HG03558 (cell line): ENCODE data around the gene AMBP.
"Not testable (repeated sequence)": the region's sequence is repeated elsewhere in the genome, so short reads cannot be mapped to it uniquely, and the experiment has no call there.

ENCODE experiments used
- ATAC-seq: cut with Tn5 transposase; IDR thresholded peaks from one replicate; pipeline ENCODE4 v1.9.1; 2021; ENCODE audit warnings: moderate number of reproducible peaks; ENCODE audit not compliant: unreplicated experiment; ENCODE audit errors: extremely low read depth

AMBP gene

DNA sequence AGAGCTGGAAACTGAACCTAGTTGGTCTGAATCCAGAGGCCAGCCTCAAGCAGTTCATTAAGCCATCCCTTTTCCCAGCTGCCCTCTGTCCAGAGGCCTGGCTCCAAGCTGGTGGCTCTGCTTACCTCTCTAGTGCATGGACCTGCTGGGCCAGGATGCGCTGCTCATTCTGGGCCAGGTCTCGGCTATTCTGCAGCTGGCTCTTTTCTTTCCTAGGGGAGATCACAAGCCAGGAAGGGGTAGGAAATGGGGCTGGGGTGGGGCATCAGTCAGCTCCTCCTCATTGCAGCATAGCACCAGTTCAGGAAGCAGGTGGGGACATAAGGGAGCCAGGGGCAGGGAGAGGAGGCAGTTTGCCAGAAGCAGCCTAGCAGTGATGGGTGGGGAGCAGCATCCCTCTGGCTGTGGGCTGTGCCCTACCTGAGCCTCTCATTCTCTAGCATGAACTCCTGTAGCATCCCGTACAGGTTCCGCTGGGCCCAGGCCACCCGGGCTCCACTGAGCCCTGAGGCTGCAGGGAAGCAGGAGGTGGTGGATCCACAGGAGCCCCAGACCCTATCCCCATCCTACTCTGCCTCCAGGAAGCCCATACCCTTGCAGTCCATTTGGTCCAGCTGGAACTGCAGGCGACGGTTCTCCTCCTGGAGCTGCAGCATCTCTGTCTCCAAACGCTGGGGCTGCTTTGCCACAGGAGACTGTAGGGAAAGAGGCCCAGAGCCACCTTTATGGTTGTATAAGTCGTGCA lies 15.8 kb upstream of the AMBP start:
- ATAC-seq = no peak

- ATAC-seq = no peak
Observed at GRCh38 chr9:114093031-114093471, 15.0 kb upstream of the AMBP start.

DNA sequence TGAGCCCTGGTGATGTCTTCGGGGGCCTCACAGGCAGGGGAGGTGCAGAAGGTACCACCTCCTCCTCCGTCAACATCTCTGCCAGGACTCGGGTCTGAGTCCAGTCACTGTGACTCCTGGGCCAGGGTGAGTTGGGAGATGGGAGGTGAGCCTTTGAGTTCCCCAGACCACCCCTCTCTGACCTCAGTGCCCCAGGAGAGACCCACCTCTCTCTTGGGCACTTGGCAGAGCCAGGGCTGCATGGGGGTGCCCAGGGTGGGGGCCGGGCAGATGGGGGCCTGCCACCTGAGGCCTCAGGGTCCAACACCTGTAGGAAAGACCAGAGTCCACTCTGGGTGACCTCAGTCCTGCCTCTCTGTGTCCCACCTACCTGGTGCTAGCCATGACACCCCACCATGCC lies 14.2 kb upstream of the AMBP start:
- ATAC-seq = no peak

GRCh38 chr9:114091711-114092110 lies 13.6 kb upstream of the AMBP start:
- no peak for ATAC-seq

DNA sequence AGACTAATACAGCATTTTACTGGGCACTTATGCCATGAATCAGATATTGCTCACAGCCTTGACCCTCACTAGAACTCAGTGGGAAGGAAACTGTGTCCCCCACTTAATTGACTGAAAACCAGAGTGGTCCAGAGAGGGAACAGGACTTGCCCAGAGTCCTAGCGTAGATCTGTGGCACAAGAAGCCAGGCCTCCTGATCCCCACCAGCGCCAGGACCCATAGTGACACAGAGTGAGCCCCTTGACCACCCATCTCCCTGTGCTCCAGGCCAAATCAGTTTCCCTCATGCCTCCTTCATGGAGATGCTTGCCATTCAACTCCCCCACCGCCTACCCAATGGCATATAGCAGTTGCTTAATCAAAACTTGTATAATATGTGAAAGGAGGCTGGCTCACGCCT lies 12.7 kb upstream of the AMBP start:
- ATAC-seq = no peak

GRCh38 chr9:114089206-114089840 lies 11.2 kb upstream of the AMBP start:
- no peak for ATAC-seq

DNA sequence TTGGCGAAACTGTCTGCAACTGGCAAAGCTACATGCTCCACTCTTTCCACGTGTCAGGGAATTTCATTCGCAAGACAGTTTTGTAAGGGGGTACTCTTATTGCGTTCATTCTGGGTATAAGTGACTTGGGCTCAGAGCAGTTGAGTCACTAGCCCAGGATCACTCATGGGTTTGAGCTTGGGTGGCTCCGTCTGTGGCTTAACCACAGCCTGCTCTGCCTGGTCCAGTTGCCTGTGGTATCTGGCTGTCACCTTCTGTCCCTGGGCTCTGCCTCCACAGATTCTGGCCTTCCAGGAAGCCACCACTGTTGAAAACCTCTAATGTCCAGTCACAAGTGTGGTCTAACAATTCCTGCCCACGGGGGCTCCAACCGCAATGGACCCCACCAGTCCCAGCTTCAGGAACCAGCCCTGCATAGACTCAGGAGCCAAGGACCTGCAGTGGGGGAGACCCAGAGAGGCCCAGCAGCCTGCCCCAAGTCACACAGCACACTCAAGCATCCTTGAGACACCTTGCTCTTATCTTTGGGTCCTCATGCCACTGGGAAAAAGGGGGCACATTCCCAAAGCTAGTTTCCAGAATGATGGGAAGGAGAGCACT lies 10.6 kb upstream of the AMBP start:
- ATAC-seq = no peak

DNA sequence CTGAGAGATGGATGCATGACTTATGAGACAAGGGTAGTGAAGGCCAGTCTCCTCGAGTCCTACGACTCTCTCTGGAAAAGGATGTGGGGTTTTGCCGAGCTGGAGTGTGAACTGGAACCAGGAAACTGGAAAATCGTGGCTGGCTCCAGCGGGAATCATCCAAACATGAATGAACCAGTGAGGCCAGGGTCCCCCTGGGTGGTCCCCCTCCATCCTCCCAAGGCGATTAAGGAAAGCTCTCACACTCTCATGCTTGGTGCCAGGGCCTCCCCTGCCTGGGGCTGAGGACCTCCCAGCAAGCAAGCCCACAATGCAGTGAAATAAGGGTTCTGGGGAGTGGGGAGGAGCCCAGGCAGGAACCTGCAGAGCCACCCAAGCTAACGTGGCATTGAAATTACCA lies 9.6 kb upstream of the AMBP start:
- ATAC-seq = no peak

DNA sequence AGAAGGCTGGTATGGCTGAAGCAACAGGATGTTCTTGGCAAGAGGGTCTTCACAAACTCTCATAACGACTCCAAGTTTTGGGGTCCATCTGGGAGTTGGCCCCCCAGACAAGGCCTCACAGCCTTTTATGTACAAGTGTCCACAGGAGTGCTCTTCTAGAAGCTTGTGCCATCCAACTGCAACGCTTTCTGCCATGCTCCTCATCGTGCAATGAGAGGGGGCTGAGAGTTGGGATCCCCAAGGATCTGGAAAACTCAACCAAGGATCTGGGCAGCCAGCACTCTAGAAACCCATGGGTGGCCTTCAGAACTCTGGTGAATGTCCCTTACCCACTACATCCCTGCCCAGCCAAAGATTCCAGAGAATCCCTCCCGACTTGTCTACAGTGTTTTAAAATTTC lies 8.5 kb upstream of the AMBP start:
- no peak for ATAC-seq

- ATAC-seq = no peak
Observed at GRCh38 chr9:114086009-114086408, 7.9 kb upstream of the AMBP start.

GRCh38 chr9:114085387-114085789 lies 7.3 kb upstream of the AMBP start:
- no peak for ATAC-seq

DNA sequence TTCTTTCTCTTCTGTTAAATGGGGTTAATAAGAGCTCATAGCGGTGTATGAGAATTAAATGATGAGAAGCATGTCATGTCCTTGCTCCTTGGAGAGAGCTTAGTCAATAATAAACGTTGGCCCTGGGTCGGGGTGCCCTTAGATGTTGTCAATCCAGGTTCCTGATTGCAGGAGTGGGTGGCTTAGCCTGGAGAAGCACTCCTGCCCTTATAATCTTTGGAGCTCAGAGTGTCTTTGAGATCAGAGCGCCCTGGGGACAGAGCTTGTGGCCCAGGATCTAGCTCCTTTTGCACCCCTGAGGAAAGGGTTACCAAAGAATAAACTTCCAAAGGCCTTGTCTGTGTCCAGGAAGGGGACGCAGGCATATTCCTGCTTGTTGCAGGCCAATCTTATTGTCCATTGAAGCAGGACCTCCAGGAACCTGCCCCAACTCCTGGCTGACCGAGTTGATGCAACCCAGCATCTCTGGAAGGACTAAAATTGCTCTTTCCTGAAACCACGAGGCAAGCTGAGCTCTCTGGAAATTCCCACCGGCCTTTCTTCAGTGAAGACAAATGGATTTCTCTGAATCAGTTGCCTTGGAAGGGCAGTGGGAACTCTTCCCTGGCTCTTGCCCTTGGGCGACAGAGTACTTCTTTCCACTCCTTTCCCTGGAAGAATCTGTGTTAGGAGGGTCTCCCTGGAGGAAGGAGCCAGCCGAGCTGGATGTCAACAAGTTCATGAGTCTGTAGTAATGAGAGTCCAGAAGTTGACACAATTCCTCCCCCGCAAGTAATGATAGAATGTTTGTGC lies 6.4 kb upstream of the AMBP start:
- no peak for ATAC-seq

GRCh38 chr9:114083666-114084065 lies 5.6 kb upstream of the AMBP start:
- ATAC-seq = no peak

DNA sequence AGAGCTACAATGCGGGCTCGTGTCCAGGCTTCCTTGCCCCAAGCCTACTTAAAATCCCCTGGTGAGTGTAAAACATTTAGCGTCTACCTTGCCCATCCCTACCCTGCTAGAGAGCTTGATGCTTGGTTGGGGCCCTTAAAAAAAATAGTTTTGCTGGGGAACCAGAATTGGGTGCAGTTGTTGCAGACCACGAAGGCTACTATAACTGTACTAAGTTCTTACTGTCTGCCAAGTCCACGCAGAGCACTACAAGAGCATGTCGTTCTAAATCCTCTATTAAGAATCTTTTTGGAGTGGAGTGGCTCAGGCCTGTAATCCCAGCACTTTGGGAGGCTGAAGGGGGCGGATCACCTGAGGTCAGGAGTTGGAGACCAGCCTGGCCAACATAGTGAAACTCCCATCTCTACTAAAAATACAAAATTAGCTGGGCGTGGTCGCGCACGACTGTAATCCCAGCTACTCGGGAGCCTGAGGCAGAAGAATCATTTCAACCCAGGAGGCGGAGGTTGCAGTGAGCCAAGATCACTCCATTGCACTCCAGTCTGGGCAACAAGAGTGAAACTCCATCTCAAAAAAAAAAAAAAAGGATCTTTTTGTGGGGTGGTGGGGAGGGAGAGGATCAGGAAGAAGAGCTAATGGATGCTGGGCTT lies 4.8 kb upstream of the AMBP start:
- not testable (repeated sequence) for ATAC-seq

GRCh38 chr9:114082017-114082762 lies 4.1 kb upstream of the AMBP start:
- no peak for ATAC-seq

DNA sequence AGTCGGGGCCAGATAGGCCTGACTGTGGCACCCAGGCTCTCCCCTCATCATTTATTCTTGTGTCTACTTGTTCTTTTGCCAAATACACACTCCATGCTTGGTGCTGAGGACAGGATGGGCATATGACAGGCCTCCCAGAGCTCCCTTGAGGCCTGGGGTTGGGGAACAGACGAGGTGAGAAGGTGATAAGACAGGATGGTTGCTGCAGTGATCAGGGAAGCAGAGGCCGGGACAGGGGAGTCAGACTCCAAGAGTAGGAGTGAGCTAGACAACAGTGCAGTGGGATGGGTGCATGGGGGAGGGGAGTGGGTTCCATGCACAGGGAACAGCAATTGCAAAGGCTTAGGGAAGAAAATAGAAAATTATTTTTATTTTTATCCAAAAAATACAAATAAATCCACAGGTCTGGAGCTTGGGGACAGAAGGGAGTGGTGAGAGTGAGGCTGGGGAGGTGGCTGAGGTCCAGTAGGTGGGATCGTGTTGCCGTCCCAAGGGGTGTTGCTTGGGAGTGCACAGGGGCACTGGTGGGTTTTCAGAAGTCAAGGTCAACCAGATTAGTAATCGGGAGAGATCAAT lies 3.4 kb upstream of the AMBP start:
- no peak for ATAC-seq

GRCh38 chr9:114080773-114081440 lies 2.8 kb upstream of the AMBP start:
- ATAC-seq = no peak

GRCh38 chr9:114080195-114080772 lies 2.2 kb upstream of the AMBP start:
- ATAC-seq = no peak

- no peak for ATAC-seq
Observed at GRCh38 chr9:114078781-114079156, 669 bp upstream of the AMBP start.
